LNCAP (cell line): ENCODE data around the gene EIF3L.

Experiments used
- CTCF ChIP-seq: fragments of 450-650 bp; IDR thresholded peaks from 2 replicates; pipeline ENCODE4 v1.5.1; 2017; ENCODE audit warnings: mild to moderate bottlenecking

Gene EIF3L

GRCh38 chr22:37849089-37849751 lies at the start of gene EIF3L:
Gene EIF3L, plus strand, starts transcription at chr22:37849419. Its CDS starts 31 bp downstream, at chr22:37849450.
- no peak for TF ChIP-seq CTCF

- no peak for TF ChIP-seq CTCF
Measured at GRCh38 chr22:37801946-37802309, 47.3 kb upstream of the EIF3L start.

GRCh38 chr22:37802310-37803194 lies 46.7 kb upstream of the EIF3L start:
- no peak for TF ChIP-seq CTCF

- no peak for TF ChIP-seq CTCF
Measured at GRCh38 chr22:37803195-37803638, 46.0 kb upstream of the EIF3L start.

GRCh38 chr22:37803639-37804351 lies 45.4 kb upstream of the EIF3L start:
- no peak for TF ChIP-seq CTCF

GRCh38 chr22:37804352-37804880 lies 44.8 kb upstream of the EIF3L start:
- TF ChIP-seq CTCF, result no peak
